T-helper 17 cell (primary cell): ENCODE measurements around the gene FHIT. TPM values are rescaled to one million over a fixed set of nuclear protein-coding genes. Genes with fewer than 3 reads are reported as not detected.

Experiments
- ATAC-seq: fragments of 150-1000 bp; cut with Tn5 transposase; 2 replicates; pipeline ENCODE4 v1.10.0; 2021; ENCODE audit warnings: mild to moderate bottlenecking, moderate library complexity
- DNase-seq, 3 donors: peaks; one replicate each; pipeline versions ENCODE4 v3.0.0 to v3.0.0-alpha.2; 2020 to 2021
- H3K9me3 ChIP-seq: one replicate; pipeline ENCODE4 v1.7.0; 2013; ENCODE audit warnings: low read length, mild to moderate bottlenecking; ENCODE audit not compliant: control insufficient read depth, poor library complexity, severe bottlenecking
- H3K27ac Mint-ChIP-seq: one replicate; pipeline ENCODE4 v1.8.0; 2022; ENCODE audit warnings: mild to moderate bottlenecking, moderate library complexity, mixed read lengths
- H3K27me3 Mint-ChIP-seq: one replicate; pipeline ENCODE4 v1.8.0; 2022; ENCODE audit warnings: mixed read lengths
- H3K36me3 Mint-ChIP-seq: one replicate; pipeline ENCODE4 v1.8.0; 2022; ENCODE audit warnings: low read depth, mixed read lengths
- H3K4me1 Mint-ChIP-seq: one replicate; pipeline ENCODE4 v1.8.0; 2022; ENCODE audit warnings: mild to moderate bottlenecking, mixed read lengths
- H3K4me3 Mint-ChIP-seq: one replicate; pipeline ENCODE4 v1.8.0; 2022; ENCODE audit warnings: mild to moderate bottlenecking, moderate library complexity, mixed read lengths
- total RNA-seq, 4 donors: library from RNA in 2 of 4; stranded (reverse) in 2 of 4; gene quantifications; one replicate each; pipeline ENCODE4 v1.2.3 and lab custom pipeline; 2022 to 2026

FHIT gene
- total RNA-seq, 2 donors from 2014 or later: 18.8 to 28.6 TPM

- peaks cover 5% of the 10 kb centered on the region for H3K36me3 Mint-ChIP-seq
- no peak for DNase-seq
- no peak overlapping the region for H3K4me3 Mint-ChIP-seq
- H3K27me3 Mint-ChIP-seq: peaks cover 6% of the 10 kb centered on the region
- no peak for ATAC-seq
- H3K27ac Mint-ChIP-seq: no peak overlapping the region
- H3K4me1 Mint-ChIP-seq: peaks cover 9% of the 10 kb centered on the region
- no peaks in the 10 kb centered on the region for H3K9me3 ChIP-seq
Measured at GRCh38 chr3:59998058-59998457, 1253.2 kb downstream of the FHIT start.

GRCh38 chr3:59997583-59997982 lies 1253.7 kb downstream of the FHIT start:
- Mint-ChIP-seq H3K4me1 (peaks cover 9% of the 10 kb centered on the region), H3K27ac (no peak overlapping the region), H3K27me3 (peaks cover 6% of the 10 kb centered on the region), H3K4me3 (no peak overlapping the region), H3K36me3 (peaks cover 5% of the 10 kb centered on the region)
- ATAC-seq (no peak), DNase-seq (no peak)
- H3K9me3 ChIP-seq: no peaks in the 10 kb centered on the region

- DNase-seq (no peak), ATAC-seq (no peak)
- Mint-ChIP-seq H3K27me3 (peaks cover 6% of the 10 kb centered on the region), H3K36me3 (peaks cover 3% of the 10 kb centered on the region), H3K27ac (no peak overlapping the region), H3K4me1 (peaks cover 9% of the 10 kb centered on the region), H3K4me3 (no peak overlapping the region)
- H3K9me3 ChIP-seq: no peaks in the 10 kb centered on the region
Measured at GRCh38 chr3:59996056-59996455, 1255.2 kb downstream of the FHIT start.

- peaks cover 3% of the 10 kb centered on the region for H3K36me3 Mint-ChIP-seq
- H3K27ac Mint-ChIP-seq: no peak overlapping the region
- H3K4me1 Mint-ChIP-seq: peaks cover 5% of the 10 kb centered on the region
- ATAC-seq (no peak), DNase-seq (no peak)
- H3K4me3 Mint-ChIP-seq: no peak overlapping the region
- no peaks in the 10 kb centered on the region for H3K9me3 ChIP-seq
- H3K27me3 Mint-ChIP-seq: peaks cover 6% of the 10 kb centered on the region
Measured at GRCh38 chr3:59995563-59995962, 1255.7 kb downstream of the FHIT start.

- no peak for DNase-seq
- Mint-ChIP-seq H3K36me3 (peaks cover 3% of the 10 kb centered on the region), H3K27me3 (peaks cover 6% of the 10 kb centered on the region), H3K4me3 (no peak overlapping the region), H3K27ac (no peak overlapping the region), H3K4me1 (peaks cover 5% of the 10 kb centered on the region)
- no peak for ATAC-seq
- H3K9me3 ChIP-seq: no peaks in the 10 kb centered on the region
Measured at GRCh38 chr3:59994732-59995304, 1256.4 kb downstream of the FHIT start.

- Mint-ChIP-seq H3K27ac (no peak overlapping the region), H3K4me3 (no peak overlapping the region), H3K4me1 (peaks cover 14% of the 10 kb centered on the region), H3K27me3 (no peaks in the 10 kb centered on the region), H3K36me3 (peaks cover 3% of the 10 kb centered on the region)
- no peak for ATAC-seq
- H3K9me3 ChIP-seq: no peaks in the 10 kb centered on the region
- no peak for DNase-seq
Measured at GRCh38 chr3:59992578-59992977, 1258.7 kb downstream of the FHIT start.

- ATAC-seq (no peak), DNase-seq (no peak)
- Mint-ChIP-seq H3K27me3 (no peaks in the 10 kb centered on the region), H3K27ac (no peak overlapping the region), H3K4me3 (no peak overlapping the region), H3K4me1 (peaks cover 16% of the 10 kb centered on the region), H3K36me3 (peaks cover 2% of the 10 kb centered on the region)
- H3K9me3 ChIP-seq: no peaks in the 10 kb centered on the region
Measured at GRCh38 chr3:59990915-59991314, 1260.3 kb downstream of the FHIT start.

GRCh38 chr3:59982510-59982909 lies 1268.7 kb downstream of the FHIT start:
- no peak for DNase-seq
- no peaks in the 10 kb centered on the region for H3K36me3 Mint-ChIP-seq
- no peaks in the 10 kb centered on the region for H3K9me3 ChIP-seq
- H3K4me3 Mint-ChIP-seq: no peak overlapping the region
- no peak for ATAC-seq
- H3K27ac Mint-ChIP-seq: peak overlapping the region; percentile 46
- peaks cover 17% of the 10 kb centered on the region for H3K4me1 Mint-ChIP-seq
- H3K27me3 Mint-ChIP-seq: no peaks in the 10 kb centered on the region

- Mint-ChIP-seq H3K27me3 (no peaks in the 10 kb centered on the region), H3K4me1 (peaks cover 14% of the 10 kb centered on the region), H3K36me3 (no peaks in the 10 kb centered on the region), H3K4me3 (no peak overlapping the region), H3K27ac (peak overlapping the region; percentile 46)
- DNase-seq (peak in 1 of 3 donors; percentile 19), ATAC-seq (peak; percentile 61)
- no peaks in the 10 kb centered on the region for H3K9me3 ChIP-seq
Measured at GRCh38 chr3:59981377-59981776, 1269.9 kb downstream of the FHIT start.

- Mint-ChIP-seq H3K36me3 (no peaks in the 10 kb centered on the region), H3K4me1 (peaks cover 11% of the 10 kb centered on the region)
Measured at GRCh38 chr3:59980576-59980975, 1270.7 kb downstream of the FHIT start.

GRCh38 chr3:59979542-59979941 lies 1271.7 kb downstream of the FHIT start:
- Mint-ChIP-seq H3K36me3 (no peaks in the 10 kb centered on the region), H3K27ac (no peak overlapping the region), H3K4me3 (no peak overlapping the region), H3K4me1 (peaks cover 11% of the 10 kb centered on the region), H3K27me3 (no peaks in the 10 kb centered on the region)
- H3K9me3 ChIP-seq: no peaks in the 10 kb centered on the region
- no peak for DNase-seq
- ATAC-seq: no peak

More at GRCh38 chr3:59980576-59980975, 1270.7 kb downstream of the FHIT start:
- Mint-ChIP-seq H3K27ac (peak overlapping the region; percentile 46), H3K4me3 (no peak overlapping the region), H3K27me3 (no peaks in the 10 kb centered on the region)
- ATAC-seq: no peak
- DNase-seq: no peak
- no peaks in the 10 kb centered on the region for H3K9me3 ChIP-seq

- no peaks in the 10 kb centered on the region for H3K36me3 Mint-ChIP-seq
- no peak for DNase-seq
- no peak overlapping the region for H3K4me3 Mint-ChIP-seq
- no peaks in the 10 kb centered on the region for H3K9me3 ChIP-seq
- ATAC-seq: peak; percentile 42
- no peaks in the 10 kb centered on the region for H3K27me3 Mint-ChIP-seq
- H3K27ac Mint-ChIP-seq: peak overlapping the region; percentile 56
- peaks cover 9% of the 10 kb centered on the region for H3K4me1 Mint-ChIP-seq
Measured at GRCh38 chr3:59978979-59979378, 1272.3 kb downstream of the FHIT start.

GRCh38 chr3:59970796-59971195 lies 1280.5 kb downstream of the FHIT start:
- Mint-ChIP-seq H3K27ac (no peak overlapping the region), H3K36me3 (no peaks in the 10 kb centered on the region), H3K27me3 (no peaks in the 10 kb centered on the region), H3K4me1 (no peaks in the 10 kb centered on the region), H3K4me3 (no peak overlapping the region)
- H3K9me3 ChIP-seq: no peaks in the 10 kb centered on the region
- ATAC-seq (no peak), DNase-seq (no peak)

- H3K9me3 ChIP-seq: no peaks in the 10 kb centered on the region
- Mint-ChIP-seq H3K27ac (no peak overlapping the region), H3K27me3 (no peaks in the 10 kb centered on the region)
Measured at GRCh38 chr3:59970376-59970775, 1280.9 kb downstream of the FHIT start.

More at GRCh38 chr3:59970376-59970775, 1280.9 kb downstream of the FHIT start:
- Mint-ChIP-seq H3K4me3 (no peak overlapping the region), H3K36me3 (no peaks in the 10 kb centered on the region), H3K4me1 (no peaks in the 10 kb centered on the region)
- ATAC-seq: no peak
- DNase-seq: no peak
